GM12865 (cell line): Measurements from ENCODE around the gene RAB22A.

Experiments used
- DNase-seq: peaks from one replicate; pipeline ENCODE4 v3.0.0; 2010; ENCODE audit warnings: low read depth
- H3K4me3 ChIP-seq: 2 replicates; pipeline ENCODE4 v1.5.1; 2011; ENCODE audit warnings: mild to moderate bottlenecking, low read depth, low read length, control low read depth
- CTCF ChIP-seq: IDR thresholded peaks from 2 replicates; pipeline ENCODE4 v1.5.1; 2011; ENCODE audit warnings: low read length, control low read depth, low read depth, inconsistent platforms; ENCODE audit not compliant: insufficient read depth; ENCODE audit errors: missing control alignments

RAB22A gene

GRCh38 chr20:58325912-58326311 lies 16.4 kb downstream of the RAB22A start:
- H3K4me3 ChIP-seq = no peak overlapping the region
- no peak for TF ChIP-seq CTCF
- DNase-seq = no peak

- TF ChIP-seq CTCF = no peak
These were observed 17.7 kb downstream of the RAB22A start for GRCh38 chr20:58327211-58327610.

GRCh38 chr20:58328836-58329235 lies 19.3 kb downstream of the RAB22A start:
- no peak for TF ChIP-seq CTCF
- DNase-seq = no peak
- no peak overlapping the region for H3K4me3 ChIP-seq

More at GRCh38 chr20:58327211-58327610, 17.7 kb downstream of the RAB22A start:
- DNase-seq = no peak
- no peak overlapping the region for H3K4me3 ChIP-seq

GRCh38 chr20:58329711-58330110 lies 20.2 kb downstream of the RAB22A start:
- no peak overlapping the region for H3K4me3 ChIP-seq
- TF ChIP-seq CTCF = no peak
- no peak for DNase-seq

DNA sequence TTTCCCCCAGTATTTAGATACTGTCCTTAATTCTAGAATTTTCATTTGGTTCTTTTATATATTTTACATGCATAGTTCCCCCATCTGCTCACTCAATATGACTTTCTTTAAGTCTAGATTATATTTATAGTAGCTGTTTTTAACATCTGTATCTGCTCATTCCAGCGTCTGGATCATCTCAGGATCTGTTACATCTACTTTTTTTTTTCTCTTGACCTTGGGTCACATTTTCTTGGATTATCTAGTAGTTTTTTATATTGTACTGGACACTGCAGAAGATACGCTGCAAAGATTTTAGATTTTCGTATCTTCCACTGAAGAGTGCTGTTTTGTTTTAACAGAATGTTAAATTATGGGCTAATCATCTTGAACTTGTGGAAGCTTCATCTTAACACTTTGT lies 20.7 kb downstream of the RAB22A start:
- no peak for DNase-seq
- no peak for TF ChIP-seq CTCF

GRCh38 chr20:58330687-58331086 lies 21.2 kb downstream of the RAB22A start:
- TF ChIP-seq CTCF = no peak
- no peak for DNase-seq
- no peak overlapping the region for H3K4me3 ChIP-seq

More for the DNA sequence above, 20.7 kb downstream of the RAB22A start:
- no peak overlapping the region for H3K4me3 ChIP-seq

DNA sequence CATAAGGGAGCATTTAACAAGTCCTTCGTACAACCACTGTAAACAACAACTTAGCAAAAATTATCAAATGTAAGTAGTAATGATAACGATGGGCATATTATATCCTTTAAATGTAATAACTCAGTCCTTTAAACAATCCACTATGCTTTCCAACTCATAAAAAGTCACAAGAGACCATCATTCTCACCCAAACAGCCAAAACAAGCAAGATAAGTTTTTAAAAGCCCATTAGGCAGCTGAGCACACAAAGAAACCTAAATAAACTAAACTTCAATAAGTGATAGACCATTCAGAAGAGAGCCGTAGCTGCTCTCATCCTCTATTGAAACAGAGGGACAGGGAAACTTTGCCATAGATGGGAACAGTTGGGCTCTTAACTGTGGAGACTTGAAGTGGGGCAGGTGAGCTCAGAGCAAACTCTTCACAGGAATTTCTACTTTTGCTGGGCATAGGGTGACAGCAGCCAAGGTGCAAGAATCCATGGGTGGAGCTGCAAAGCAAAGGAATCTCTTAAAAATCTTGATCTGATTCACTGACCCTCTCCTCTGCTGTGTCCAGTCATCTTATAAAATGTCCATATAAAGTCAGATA lies 22.5 kb downstream of the RAB22A start:
- H3K4me3 ChIP-seq = no peak overlapping the region
- DNase-seq = no peak
- no peak for TF ChIP-seq CTCF
